Fibroblast of lung (primary cell): ENCODE data around the gene ZNF804B.

Source experiments
- EZH2 ChIP-seq: IDR thresholded peaks from 2 replicates; pipeline ENCODE4 v1.5.1; 2012; ENCODE audit warnings: low read length, control low read depth, mild to moderate bottlenecking; ENCODE audit errors: missing control alignments
- TF ChIP-seq, protein P1 (sequence below), 2 donors: IDR thresholded peaks in 1 of 2; conservative IDR thresholded peaks in 1 of 2; 1 replicate in 1 of 2; 2 replicates in 1 of 2; pipeline ENCODE4 v1.5.1; 2011 to 2012; ENCODE audit warnings: low read length in 2 of 2, control low read depth in 1 of 2, inconsistent platforms in 1 of 2, low read depth in 1 of 2, mild to moderate bottlenecking in 1 of 2

DNA sequence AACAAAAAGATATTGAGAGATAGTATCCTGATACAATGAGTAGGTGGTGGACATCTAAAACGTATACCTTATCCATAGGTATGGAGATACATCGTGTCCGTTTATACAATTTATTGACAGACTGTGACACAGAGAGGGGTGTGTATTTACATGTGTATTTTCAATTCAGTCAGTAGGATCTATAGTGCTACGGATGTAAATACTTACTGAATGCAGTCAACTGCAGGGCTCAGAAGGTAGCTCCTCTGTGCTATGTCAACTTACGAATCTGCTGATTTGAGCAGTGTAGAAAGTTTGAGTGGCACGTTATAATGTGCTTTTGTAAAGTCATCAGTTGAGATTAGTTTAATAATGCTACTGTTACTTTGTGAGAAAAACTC, 626 bp downstream of the ZNF804B start:
- TF ChIP-seq, protein P1, sequence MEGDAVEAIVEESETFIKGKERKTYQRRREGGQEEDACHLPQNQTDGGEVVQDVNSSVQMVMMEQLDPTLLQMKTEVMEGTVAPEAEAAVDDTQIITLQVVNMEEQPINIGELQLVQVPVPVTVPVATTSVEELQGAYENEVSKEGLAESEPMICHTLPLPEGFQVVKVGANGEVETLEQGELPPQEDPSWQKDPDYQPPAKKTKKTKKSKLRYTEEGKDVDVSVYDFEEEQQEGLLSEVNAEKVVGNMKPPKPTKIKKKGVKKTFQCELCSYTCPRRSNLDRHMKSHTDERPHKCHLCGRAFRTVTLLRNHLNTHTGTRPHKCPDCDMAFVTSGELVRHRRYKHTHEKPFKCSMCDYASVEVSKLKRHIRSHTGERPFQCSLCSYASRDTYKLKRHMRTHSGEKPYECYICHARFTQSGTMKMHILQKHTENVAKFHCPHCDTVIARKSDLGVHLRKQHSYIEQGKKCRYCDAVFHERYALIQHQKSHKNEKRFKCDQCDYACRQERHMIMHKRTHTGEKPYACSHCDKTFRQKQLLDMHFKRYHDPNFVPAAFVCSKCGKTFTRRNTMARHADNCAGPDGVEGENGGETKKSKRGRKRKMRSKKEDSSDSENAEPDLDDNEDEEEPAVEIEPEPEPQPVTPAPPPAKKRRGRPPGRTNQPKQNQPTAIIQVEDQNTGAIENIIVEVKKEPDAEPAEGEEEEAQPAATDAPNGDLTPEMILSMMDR (conservative IDR thresholded peaks at IDR 0.05 in 1 of 2, IDR thresholded peaks at IDR 0.05 in 1 of 2; ENCODE audit: low read depth in 1 of 2, low read length in 2 of 2) = no peak
- TF ChIP-seq EZH2 = no peak
